GM21529 (cell line): ENCODE data around the gene RAD50.

Source experiments
- ATAC-seq: cut with Tn5 transposase; IDR thresholded peaks from one replicate; pipeline ENCODE4 v1.9.1; 2021; ENCODE audit not compliant: unreplicated experiment

RAD50 gene

GRCh38 chr5:132658381-132659302 is 101.9 kb downstream of the RAD50 start:
- ATAC-seq = no peak

DNA sequence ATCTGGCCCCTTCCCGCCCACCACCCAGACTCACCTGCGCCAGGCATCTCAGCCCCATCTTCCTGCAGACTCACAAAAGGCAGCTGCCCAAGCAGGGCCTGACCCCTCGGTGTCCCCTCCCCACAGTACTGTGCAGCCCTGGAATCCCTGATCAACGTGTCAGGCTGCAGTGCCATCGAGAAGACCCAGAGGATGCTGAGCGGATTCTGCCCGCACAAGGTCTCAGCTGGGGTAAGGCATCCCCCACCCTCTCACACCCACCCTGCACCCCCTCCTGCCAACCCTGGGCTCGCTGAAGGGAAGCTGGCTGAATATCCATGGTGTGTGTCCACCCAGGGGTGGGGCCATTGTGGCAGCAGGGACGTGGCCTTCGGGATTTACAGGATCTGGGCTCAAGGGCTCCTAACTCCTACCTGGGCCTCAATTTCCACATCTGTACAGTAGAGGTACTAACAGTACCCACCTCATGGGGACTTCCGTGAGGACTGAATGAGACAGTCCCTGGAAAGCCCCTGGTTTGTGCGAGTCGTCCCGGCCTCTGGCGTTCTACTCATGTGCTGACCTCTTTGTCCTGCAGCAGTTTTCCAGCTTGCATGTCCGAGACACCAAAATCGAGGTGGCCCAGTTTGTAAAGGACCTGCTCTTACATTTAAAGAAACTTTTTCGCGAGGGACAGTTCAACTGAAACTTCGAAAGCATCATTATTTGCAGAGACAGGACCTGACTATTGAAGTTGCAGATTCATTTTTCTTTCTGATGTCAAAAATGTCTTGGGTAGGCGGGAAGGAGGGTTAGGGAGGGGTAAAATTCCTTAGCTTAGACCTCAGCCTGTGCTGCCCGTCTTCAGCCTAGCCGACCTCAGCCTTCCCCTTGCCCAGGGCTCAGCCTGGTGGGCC is 103.1 kb downstream of the RAD50 start:
- ATAC-seq = no peak

GRCh38 chr5:132661231-132662003 is 104.6 kb downstream of the RAD50 start:
- no peak for ATAC-seq

DNA sequence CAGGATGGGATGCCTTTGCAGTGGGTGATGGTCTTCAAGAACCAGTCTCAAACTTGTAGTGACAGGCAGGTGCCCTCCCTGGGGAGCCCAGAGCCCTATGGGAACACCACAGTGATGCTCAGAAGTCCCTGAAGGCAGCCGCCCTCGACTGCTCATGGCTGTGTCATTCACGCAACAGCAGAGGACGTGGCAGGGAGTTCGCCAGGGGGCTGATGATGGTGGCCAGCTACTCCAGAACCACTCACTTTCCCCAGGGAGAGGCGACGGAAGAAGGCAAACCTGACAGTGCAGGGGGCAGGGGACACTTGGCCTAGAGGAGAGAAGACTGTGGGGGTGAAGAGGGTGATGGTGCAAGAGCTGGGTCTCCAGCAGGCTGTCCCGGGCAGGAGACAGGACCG is 105.2 kb downstream of the RAD50 start:
- no peak for ATAC-seq

GRCh38 chr5:132662925-132663770 is 106.4 kb downstream of the RAD50 start:
- peak; percentile 60 for ATAC-seq

DNA sequence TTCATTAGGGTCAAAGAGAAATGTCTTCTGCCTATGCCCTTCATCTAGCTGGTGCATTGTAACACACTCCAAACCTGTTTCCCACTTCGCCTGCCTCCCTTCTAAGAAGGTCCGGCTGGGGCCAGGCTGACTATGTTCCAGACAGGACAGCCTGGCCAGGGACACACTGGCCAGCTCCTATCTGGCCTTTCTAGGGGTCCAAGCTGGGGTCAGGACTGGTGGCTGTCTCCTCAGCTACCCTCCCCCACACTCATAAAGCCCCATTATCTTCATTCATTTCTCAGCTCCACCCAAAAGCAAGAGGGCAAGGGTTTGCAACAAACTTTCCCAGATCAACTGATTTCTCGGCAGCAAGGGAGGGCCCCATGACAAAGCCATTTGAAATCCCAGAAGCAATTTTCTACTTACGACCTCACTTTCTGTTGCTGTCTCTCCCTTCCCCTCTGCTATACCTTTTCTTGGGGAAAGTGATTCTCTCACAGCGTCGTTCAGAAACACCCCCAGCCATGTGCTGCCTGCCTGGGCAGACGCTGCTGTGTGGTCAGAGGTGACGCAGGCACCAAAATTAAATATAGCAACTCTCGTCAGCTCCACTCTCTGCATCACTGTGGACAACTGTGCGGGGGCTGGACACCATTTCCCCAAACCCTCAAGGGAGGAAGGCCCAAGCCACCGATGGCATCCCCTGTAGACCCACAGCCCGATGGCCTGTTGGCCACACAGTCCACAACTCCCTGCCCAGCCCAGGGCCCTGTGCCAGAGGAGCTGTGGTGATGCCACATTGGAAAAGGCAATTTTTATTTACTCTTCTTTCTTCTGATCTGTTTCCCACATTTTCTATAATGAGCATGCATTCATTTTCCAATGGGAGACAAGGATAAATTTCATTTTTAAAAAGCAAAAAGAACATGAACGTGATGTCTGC is 107.3 kb downstream of the RAD50 start:
- peak; percentile 44 for ATAC-seq

GRCh38 chr5:132664696-132665209 is 108.0 kb downstream of the RAD50 start:
- ATAC-seq = no peak

- no peak for ATAC-seq
Measured at GRCh38 chr5:132665574-132666080, 108.8 kb downstream of the RAD50 start.

- no peak for ATAC-seq
Measured at GRCh38 chr5:132666310-132667123, 109.7 kb downstream of the RAD50 start.

DNA sequence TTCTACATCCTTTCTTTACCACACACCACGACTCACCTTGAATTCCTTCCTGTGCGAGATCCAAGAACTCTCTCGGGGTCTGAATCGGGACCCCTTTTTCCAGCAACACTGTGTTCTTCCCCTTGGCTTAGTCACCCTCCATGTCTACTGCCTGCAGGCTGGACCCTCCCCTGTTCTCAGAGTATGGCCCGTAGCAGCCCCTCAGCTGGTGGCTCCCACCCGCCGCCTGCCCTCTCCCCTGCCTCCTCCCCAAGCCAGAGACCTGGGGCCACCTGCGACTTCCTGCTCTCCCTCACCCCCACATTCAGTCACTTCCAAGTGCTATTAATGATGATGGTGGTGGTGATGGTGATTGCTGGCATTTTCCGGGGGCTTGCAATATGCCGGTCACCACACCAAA is 110.5 kb downstream of the RAD50 start:
- no peak for ATAC-seq

- no peak for ATAC-seq
Measured at GRCh38 chr5:132667761-132668705, 111.3 kb downstream of the RAD50 start.

DNA sequence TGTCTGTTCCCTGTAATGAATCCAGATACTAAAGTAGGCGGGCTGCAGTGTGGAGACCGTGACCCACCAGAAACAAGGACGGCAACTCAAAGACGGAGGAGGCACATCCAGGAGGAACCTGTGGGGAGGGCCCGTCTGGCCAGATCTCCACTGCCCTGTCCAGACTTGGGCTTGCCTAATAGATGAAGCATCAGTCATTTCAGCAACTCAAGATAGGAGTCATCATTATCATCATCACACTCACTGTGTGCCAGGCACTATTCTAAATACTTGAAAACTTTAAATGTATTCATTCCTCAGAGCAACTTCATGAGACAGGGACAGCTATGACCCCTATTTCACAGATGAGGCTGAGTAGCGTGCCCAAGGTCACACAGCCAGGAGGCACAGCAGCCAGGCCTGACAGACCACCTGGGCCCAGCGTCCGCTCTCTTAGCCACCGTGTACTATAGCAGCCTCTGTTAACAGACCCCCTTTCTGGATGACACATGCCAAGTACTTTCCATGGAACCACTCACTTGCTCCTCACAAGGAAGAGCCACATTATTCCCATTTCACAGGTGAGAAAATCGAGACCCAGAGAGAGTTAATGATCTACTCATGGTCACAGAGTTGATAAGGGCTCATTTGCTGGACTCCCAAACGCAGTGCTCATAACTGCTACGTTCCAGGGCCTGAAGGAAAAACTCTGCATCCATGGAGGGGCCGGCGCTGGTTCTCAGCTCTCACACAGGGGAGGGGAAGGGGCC is 112.1 kb downstream of the RAD50 start:
- ATAC-seq = no peak

GRCh38 chr5:132669455-132669820 is 112.7 kb downstream of the RAD50 start:
- ATAC-seq = no peak

- no peak for ATAC-seq
Measured at GRCh38 chr5:132669966-132670882, 113.4 kb downstream of the RAD50 start.

- no peak for ATAC-seq
Measured at GRCh38 chr5:132671000-132671399, 114.2 kb downstream of the RAD50 start.
